Measurements from ENCODE around the gene NTSR2. TPM values are rescaled to one million over a fixed set of nuclear protein-coding genes. Genes with fewer than 3 reads are reported as not detected.

NTSR2 gene
- total RNA-seq, 1 donor from 2014 or later = not detected

GRCh38 chr2:11699686-11700670, 30.0 kb upstream of the NTSR2 start:
- peak; percentile 68 for DNase-seq (ENCODE audit: low spot score)

- peak; percentile 90 for DNase-seq (ENCODE audit: low spot score)
These were observed 28.3 kb upstream of the NTSR2 start for GRCh38 chr2:11698009-11698922.

GRCh38 chr2:11697103-11697871, 27.3 kb upstream of the NTSR2 start:
- DNase-seq (ENCODE audit: low spot score) = peak; percentile 87

GRCh38 chr2:11696736-11697102, 26.7 kb upstream of the NTSR2 start:
- peak; percentile 75 for DNase-seq (ENCODE audit: low spot score)

- DNase-seq (ENCODE audit: low spot score) = no peak
These were observed 25.6 kb upstream of the NTSR2 start for GRCh38 chr2:11695576-11695975.

- DNase-seq (ENCODE audit: low spot score) = peak; percentile 33
These were observed 23.0 kb upstream of the NTSR2 start for GRCh38 chr2:11692966-11693521.

- DNase-seq (ENCODE audit: low spot score) = peak; percentile 49
These were observed 21.2 kb upstream of the NTSR2 start for GRCh38 chr2:11691076-11691660.

- peak; percentile 91 for DNase-seq (ENCODE audit: low spot score)
These were observed 18.5 kb upstream of the NTSR2 start for GRCh38 chr2:11688222-11689069.

GRCh38 chr2:11687736-11688135, 17.7 kb upstream of the NTSR2 start:
- DNase-seq (ENCODE audit: low spot score) = peak; percentile 86

- peak; percentile 84 for DNase-seq (ENCODE audit: low spot score)
These were observed 16.0 kb upstream of the NTSR2 start for GRCh38 chr2:11685906-11686470.

GRCh38 chr2:11684894-11685460, 15.0 kb upstream of the NTSR2 start:
- DNase-seq (ENCODE audit: low spot score) = peak; percentile 43

GRCh38 chr2:11683966-11684365, 14.0 kb upstream of the NTSR2 start:
- DNase-seq (ENCODE audit: low spot score) = peak; percentile 59

- peak; percentile 59 for DNase-seq (ENCODE audit: low spot score)
These were observed 13.5 kb upstream of the NTSR2 start for GRCh38 chr2:11683476-11683875.

GRCh38 chr2:11682590-11682915, 12.6 kb upstream of the NTSR2 start:
- DNase-seq (ENCODE audit: low spot score) = peak; percentile 67

- peak; percentile 74 for DNase-seq (ENCODE audit: low spot score)
These were observed 12.0 kb upstream of the NTSR2 start for GRCh38 chr2:11681722-11682589.

- peak; percentile 45 for DNase-seq (ENCODE audit: low spot score)
These were observed 11.1 kb upstream of the NTSR2 start for GRCh38 chr2:11680901-11681721.
